ENCODE data around the gene TESMIN.

The TESMIN gene, protein sequence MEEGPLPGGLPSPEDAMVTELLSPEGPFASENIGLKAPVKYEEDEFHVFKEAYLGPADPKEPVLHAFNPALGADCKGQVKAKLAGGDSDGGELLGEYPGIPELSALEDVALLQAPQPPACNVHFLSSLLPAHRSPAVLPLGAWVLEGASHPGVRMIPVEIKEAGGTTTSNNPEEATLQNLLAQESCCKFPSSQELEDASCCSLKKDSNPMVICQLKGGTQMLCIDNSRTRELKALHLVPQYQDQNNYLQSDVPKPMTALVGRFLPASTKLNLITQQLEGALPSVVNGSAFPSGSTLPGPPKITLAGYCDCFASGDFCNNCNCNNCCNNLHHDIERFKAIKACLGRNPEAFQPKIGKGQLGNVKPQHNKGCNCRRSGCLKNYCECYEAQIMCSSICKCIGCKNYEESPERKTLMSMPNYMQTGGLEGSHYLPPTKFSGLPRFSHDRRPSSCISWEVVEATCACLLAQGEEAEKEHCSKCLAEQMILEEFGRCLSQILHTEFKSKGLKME

DNA sequence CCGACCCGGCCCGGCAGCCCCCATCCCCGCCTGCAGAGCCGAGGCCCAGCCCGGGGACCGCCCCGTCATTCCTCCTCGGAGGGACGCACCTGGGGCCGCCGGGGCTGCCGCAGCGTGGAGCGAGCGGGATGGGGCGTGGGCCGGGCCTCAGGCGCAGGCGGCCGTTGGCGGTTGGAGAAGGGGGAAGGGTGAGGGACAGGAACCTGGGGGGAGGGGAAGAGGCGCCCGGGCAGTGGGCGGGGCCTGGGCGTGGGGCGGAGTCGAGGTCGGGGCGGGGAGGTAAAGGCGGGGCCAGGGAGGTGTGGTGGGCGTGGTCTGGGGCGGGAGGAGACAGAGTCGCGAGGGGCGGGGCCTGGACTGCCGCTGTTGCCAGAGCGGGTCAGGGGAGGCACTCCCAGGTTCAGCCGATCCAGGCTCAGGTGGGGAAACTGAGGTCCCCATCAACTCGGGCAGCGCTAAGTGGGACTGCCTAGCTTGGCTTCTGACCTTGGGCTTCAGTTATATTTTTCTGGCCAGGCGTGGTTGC, at the start of gene TESMIN:
TSS of gene TESMIN (minus strand) at position 190 of the 526 bp plus-strand sequence. CDS start 860 bp downstream, outside the sequence.
- peak; percentile 97 for DNase-seq (ENCODE audit: low spot score)

GRCh38 chr11:68798221-68798813, 47.0 kb upstream of the TESMIN start:
- peak; percentile 81 for DNase-seq (ENCODE audit: low spot score)

DNA sequence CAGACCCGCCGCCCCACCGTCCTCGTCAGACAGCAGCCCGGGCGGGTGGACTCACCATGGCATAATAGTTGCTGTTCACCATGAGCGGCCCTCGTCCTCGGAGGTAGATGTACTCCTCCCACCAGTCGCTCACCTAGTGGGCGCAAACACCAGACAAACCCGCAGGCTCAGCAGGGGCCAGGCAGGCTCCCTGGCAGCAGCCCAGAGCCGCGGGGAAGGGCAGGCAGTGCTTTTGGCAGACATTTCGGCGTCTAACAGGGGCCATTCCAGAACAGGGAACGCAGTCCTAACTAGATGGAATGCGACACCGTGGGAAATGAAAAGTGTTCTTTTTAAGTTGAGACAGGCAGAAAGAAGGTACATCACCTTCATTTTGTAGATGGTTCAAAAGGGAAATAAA, 45.5 kb upstream of the TESMIN start:
- DNase-seq (ENCODE audit: low spot score), result no peak

DNA sequence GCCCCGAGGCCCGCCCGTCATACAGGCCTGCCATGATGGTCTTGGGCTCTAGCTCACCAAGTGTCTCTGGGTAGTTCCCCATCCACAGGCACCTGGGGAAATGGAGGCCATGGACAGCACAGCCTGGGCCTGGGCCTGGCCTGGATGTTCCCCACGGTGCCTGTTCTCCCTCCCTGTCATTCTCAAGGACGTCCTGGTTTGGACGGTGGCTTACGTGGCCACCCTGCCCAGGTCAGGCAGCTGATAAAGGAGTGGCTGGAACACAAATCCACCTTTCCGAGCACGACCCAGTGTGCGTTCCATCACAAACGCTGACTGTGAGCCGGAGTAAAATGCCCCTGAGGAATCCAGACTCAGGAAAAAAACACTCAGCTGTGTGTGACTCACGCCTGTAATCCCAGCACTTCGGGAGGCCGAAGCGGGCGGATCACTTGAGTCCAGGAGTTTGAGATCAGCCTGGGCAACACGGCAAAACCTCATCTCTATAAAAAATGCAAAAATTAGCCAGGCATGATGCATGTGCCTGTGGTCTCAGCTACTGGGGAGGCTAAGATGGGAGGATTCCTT, 41.2 kb upstream of the TESMIN start:
- no peak for DNase-seq (ENCODE audit: low spot score)

GRCh38 chr11:68784653-68785052, 33.3 kb upstream of the TESMIN start:
- no peak for DNase-seq (ENCODE audit: low spot score)

DNA sequence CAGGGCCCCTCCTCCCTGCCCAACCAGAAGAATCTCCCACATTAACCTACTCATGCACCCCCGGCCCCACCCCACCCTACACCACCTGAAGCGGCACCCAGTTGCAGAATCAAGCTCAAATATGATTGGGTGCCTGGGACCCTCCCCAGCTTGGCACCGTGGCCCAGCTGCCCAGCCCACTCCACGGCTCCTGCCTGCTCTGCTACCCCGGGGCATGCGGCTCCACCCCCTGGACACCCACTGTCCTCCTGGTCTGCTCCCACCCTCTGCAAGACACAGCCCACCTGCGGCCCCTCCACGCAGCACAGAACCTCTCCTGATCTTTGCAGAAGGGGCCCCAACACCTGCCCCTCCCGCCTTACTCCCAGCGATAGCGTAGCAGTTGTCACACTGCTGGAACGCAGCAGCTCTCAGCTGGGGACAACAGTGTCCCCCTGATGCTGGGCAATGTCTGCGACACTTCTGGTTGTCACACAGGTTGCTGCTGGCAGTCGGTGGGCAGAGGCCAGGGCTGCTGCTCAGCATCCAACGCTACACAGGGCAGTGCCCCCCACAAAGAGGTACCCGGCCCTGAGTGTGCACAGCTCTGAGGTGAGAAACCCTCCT, 32.0 kb upstream of the TESMIN start:
- no peak for DNase-seq (ENCODE audit: low spot score)

GRCh38 chr11:68782711-68783110, 31.4 kb upstream of the TESMIN start:
- no peak for DNase-seq (ENCODE audit: low spot score)

- DNase-seq (ENCODE audit: low spot score), result peak; percentile 81
Measured at GRCh38 chr11:68780829-68781228, 29.5 kb upstream of the TESMIN start.

GRCh38 chr11:68778205-68778604, 26.9 kb upstream of the TESMIN start:
- DNase-seq (ENCODE audit: low spot score), result no peak

- no peak for DNase-seq (ENCODE audit: low spot score)
Measured at GRCh38 chr11:68776442-68777235, 25.3 kb upstream of the TESMIN start.

DNA sequence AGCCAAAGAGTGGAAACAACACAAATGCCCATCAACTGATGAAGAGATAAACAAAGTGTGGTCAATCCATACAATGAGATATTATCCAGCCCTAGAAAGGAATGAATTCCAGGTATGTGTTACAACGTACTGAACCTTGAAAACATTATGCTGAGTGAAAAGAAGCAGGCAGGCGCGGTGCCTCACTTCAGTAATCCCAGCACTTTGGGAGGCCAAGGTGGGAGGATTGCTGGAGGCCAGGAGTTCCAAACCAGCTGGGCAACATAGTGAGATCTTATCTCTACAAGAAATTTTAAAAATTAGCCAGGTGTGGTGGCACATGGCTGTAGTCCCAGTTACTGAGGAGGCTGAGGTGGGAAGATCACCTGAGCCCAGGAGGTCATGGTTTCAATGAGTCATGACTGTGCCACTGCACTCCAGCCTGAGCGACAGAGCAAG, 24.6 kb upstream of the TESMIN start:
- DNase-seq (ENCODE audit: low spot score), result no peak

DNA sequence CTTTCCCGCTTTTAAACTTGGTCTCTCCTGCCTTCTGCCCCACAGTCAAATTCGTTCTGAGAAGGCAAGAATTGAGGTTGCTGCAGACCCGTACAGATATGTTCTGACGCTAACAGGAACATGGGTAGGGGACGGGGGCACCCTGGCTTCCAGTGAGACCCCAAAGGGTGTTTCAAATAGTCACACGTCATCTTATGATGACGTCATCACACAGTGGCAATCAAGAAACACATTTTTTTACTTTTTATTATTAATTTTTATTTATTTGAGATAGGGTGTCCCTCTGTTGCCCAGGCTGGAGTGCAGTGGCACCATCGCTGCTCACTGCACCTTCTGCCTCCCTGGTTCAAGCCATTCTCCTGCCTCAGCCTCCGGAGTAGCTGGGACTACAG, 22.9 kb upstream of the TESMIN start:
- DNase-seq (ENCODE audit: low spot score), result no peak

DNA sequence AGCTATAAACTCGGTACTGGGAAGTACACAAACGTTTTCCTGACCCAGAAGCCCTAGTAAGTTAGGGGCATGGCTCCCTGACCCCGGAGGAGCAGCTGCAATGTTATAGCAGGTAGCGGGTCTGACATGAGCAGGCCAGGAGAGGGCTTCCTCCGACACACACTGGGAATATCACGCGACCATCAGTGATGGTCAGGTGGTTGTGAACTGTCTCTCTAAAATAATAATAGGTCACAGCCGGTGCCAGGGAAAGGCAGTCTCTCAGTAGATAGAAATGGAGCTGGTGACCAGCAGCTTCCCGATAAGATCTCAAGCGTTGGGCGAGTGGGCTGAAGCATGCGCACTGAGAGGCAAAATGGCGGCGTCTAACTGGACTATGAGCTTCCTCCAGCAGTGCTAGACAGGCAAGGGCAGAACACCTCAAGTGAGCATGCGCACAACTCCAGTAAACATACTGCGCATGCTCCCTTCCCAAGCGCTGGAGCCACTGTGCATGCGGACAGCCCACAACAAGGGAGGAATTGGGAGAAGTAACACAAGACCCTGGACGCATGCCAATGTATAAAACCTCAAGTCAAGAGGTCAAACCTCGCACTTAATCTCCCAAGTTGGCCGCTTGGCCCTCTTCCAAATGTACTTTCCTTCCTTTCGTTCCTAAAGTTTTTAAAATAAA, 22.3 kb upstream of the TESMIN start:
- DNase-seq (ENCODE audit: low spot score), result no peak

DNA sequence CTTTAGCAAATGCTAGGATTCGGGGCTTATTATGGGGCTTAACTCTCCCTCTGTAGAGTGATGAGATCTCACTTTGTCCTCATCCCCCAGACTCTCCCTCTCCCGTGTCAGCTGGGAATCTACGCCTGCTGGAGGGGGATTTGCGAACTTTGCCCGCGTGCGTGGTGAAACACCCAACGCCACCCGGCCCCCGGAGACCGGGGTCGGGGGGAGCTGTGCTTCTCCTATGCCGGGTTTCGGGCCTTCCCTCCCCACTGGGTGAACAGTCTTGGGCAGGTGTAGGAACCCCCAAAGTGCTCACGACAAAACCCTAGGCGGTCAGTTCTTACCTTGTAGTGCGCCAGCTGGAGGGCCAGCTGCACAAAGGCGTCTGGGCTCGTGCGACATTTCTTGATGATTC, 21.6 kb upstream of the TESMIN start:
- no peak for DNase-seq (ENCODE audit: low spot score)

DNA sequence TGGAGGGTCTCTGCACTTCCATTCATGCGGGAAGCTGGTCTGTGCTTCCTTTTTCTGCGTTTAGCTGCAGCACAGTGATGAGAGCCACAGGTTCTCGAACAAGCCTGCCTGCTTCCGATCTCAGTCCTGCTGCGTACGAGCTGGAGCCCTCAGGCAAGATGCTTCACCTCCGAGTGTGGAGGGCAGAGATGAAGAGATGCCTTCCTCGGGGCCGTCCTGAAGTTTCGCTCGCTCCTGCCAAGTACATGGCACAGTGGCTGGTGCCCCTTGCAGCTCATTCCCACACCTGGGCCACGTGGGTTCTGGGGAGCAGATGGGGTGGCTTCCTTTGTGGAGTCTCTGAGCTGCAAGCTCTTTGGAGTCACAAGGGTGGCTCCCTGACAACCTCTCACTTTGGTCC, 19.5 kb upstream of the TESMIN start:
- DNase-seq (ENCODE audit: low spot score), result no peak

- no peak for DNase-seq (ENCODE audit: low spot score)
Measured at GRCh38 chr11:68767672-68768071, 16.4 kb upstream of the TESMIN start.

- no peak for DNase-seq (ENCODE audit: low spot score)
Measured at GRCh38 chr11:68766786-68767185, 15.5 kb upstream of the TESMIN start.

DNA sequence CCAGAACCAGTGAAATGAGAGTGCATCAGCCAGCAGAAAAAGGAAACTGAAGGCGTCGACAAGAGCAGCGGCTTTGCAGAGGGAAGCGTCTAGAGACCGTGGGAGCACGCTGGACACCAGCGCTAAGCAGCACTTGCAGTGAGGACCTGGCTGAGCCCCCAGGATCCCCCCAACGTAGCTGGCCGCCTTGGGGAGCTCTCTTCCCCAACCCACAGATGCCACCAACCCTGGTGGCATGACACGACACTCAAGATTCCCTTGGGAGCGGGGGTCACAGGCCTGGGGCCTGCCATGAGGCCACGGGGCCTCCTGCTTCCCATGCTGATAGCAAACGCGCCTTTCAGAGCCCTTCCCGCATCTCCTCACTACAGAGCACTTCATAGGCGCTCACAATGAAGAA, 13.4 kb upstream of the TESMIN start:
- DNase-seq (ENCODE audit: low spot score), result no peak

DNA sequence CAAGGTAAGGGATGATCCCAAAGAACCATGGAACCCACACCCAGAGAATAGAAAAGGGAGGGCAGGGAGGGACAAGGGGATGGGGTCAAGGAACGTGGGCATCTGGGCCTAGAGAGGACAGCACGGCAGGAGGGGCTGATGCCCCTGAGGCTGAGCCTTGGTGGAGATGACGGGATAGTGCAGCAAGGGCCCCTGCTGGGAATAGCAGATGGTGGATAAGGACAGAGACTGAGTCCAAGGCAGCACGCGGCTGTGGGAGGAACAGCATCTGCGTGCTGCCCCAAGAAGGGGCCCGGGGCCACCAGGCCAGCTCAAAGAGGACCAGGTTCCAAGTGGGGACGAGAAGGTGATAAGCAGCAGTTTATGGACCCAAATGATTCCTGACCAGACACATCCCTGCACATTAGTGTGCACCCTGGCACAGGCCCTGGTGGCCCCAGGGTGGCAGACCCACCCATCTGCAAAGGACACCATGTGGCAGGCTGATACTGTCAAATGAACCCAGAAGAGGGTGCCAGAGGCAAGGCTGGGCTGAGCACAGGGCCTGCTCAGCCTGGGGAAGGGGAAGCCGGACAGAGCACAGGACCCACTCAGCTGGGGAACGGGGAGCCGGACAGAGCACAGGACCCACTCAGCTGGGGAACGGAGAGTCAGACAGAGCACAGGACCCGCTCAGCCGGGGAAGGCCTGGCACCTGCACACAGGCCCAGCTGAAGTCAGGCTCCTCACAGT, 12.8 kb upstream of the TESMIN start:
- no peak for DNase-seq (ENCODE audit: low spot score)

GRCh38 chr11:68763181-68763721, 11.9 kb upstream of the TESMIN start:
- DNase-seq (ENCODE audit: low spot score), result peak; percentile 54
